ENCODE results near the gene CCDC144A.

DNA sequence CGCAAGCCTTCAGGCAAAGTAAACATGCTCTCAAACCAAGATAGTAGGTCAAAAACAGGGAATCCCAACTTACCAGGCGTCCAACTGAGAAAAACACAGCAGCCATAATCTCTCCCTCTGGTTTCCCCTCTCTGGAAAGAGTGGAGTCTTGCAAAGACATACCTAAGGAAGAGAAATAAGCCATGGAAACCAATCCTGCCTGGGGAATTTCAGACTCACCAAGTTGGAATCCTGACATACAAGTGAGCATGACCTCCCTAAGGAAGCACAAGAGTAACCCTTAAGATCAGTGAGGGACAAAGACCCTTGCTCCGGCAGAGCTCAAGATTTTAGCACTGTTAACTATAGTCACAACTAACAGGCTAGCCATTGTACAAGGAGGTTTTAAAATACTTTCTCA lies 40.5 kb upstream of the CCDC144A start:
- TF ChIP-seq, protein P1, sequence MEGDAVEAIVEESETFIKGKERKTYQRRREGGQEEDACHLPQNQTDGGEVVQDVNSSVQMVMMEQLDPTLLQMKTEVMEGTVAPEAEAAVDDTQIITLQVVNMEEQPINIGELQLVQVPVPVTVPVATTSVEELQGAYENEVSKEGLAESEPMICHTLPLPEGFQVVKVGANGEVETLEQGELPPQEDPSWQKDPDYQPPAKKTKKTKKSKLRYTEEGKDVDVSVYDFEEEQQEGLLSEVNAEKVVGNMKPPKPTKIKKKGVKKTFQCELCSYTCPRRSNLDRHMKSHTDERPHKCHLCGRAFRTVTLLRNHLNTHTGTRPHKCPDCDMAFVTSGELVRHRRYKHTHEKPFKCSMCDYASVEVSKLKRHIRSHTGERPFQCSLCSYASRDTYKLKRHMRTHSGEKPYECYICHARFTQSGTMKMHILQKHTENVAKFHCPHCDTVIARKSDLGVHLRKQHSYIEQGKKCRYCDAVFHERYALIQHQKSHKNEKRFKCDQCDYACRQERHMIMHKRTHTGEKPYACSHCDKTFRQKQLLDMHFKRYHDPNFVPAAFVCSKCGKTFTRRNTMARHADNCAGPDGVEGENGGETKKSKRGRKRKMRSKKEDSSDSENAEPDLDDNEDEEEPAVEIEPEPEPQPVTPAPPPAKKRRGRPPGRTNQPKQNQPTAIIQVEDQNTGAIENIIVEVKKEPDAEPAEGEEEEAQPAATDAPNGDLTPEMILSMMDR (IDR thresholded peaks at IDR 0.05; ENCODE audit: low read length) = no peak
- TF ChIP-seq EZH2 (optimal IDR thresholded peaks at IDR 0.05; ENCODE audit: low read depth, low read length) (no peak), EZH2phosphoT487 (IDR thresholded peaks at IDR 0.05; ENCODE audit: low read length) (no peak)

Data from MM.1S (cell line).